Measurements from ENCODE around the gene MUCL3.

The MUCL3 gene

GRCh38 chr6:31001281-31001888 is 60.6 kb downstream of the MUCL3 start:
- Histone ChIP-seq H3K9me3 (ENCODE audit: control insufficient read depth in 1 of 2, low read length in 2 of 2) (no peaks in the 10 kb centered on the region), H3K36me3 (ENCODE audit: control insufficient read depth in 1 of 2, insufficient read depth in 2 of 2, low read length in 2 of 2) (no peaks in the 10 kb centered on the region), H3K27me3 (ENCODE audit: low read depth, low read length) (no peaks in the 10 kb centered on the region), H3K4me1 (ENCODE audit: control insufficient read depth in 1 of 2, insufficient read depth in 2 of 2, low read length in 2 of 2) (no peaks in the 10 kb centered on the region), H3K4me3 (ENCODE audit: low read depth in 1 of 2, low read length in 2 of 2) (no peak overlapping the region), H3K27ac (ENCODE audit: low read length) (no peak overlapping the region)

DNA sequence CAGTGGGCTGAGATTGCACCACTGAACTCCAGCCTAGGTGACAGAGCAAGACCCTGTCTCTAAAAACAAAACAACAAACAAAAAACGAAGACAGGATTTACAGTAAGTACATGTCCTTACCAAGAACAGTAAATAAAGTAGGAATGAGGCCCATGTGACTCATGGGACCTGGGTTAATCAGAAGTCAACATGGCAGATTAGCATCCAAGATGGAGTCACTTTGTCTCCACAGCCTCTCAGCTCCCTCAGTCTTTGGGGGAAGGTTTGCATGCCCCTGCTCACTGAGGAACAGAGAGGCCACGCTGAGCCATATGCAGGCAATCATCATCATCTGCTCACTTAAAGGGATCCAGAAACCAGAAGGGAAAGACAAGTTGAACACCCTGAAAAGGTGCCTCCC is 61.7 kb downstream of the MUCL3 start:
- Histone ChIP-seq H3K9me3 (ENCODE audit: control insufficient read depth in 1 of 2, low read length in 2 of 2) (no peaks in the 10 kb centered on the region), H3K27ac (ENCODE audit: low read length) (no peak overlapping the region), H3K4me3 (ENCODE audit: low read depth in 1 of 2, low read length in 2 of 2) (no peak overlapping the region), H3K27me3 (ENCODE audit: low read depth, low read length) (no peaks in the 10 kb centered on the region), H3K4me1 (ENCODE audit: control insufficient read depth in 1 of 2, insufficient read depth in 2 of 2, low read length in 2 of 2) (no peaks in the 10 kb centered on the region), H3K36me3 (ENCODE audit: control insufficient read depth in 1 of 2, insufficient read depth in 2 of 2, low read length in 2 of 2) (no peaks in the 10 kb centered on the region)
